ENCODE results near the gene PPTC7. TPM values are rescaled to one million over a fixed set of nuclear protein-coding genes. Genes with fewer than 3 reads are reported as not detected.
A peak's percentile ranks its signal among the peaks of the same experiment; 100 is the strongest.
"Not testable (repeated sequence)": the region's sequence is repeated elsewhere in the genome, so short reads cannot be mapped to it uniquely, and the experiment has no call there.

Gene PPTC7
- total RNA-seq, 4 donors from 2014 or later = 27.6 to 85.8 (median 58.4) TPM

GRCh38 chr12:110575326-110575725, 7.8 kb downstream of the PPTC7 start:
- Histone ChIP-seq H3K27ac (peak overlapping the region; percentile 91 to 98 (median 94)), H3K27me3 (no peaks in the 10 kb centered on the region), H3K4me3 (no peak overlapping the region), H3K4me1 (peaks cover 76 to 79% of the 10 kb centered on the region in 2 donors), H3K36me3 (no peaks in the 10 kb centered on the region), H3K9me3 (peaks cover 0 to 5% (median 2%) of the 10 kb centered on the region in 3 donors)
- intact Hi-C loops (cut with DNase I; ENCODE audit: low total_unique reads) = no loop called here
- in situ Hi-C loops (cut with MboI; ENCODE audit: low sequenced_read_pairs in 4 of 4) = no loop called here
- DNase-seq (no peak), ATAC-seq (peak in 1 of 2 donors; percentile 60)
- TF ChIP-seq POLR2A (IDR thresholded peaks at IDR 0.05) (no peak), CTCF (IDR thresholded peaks at IDR 0.05 in 4 of 5, conservative IDR thresholded peaks at IDR 0.05 in 1 of 5) (no peak)

GRCh38 chr12:110574717-110575230, 8.3 kb downstream of the PPTC7 start:
- DNase-seq; in situ Hi-C loops (cut with MboI; ENCODE audit: low sequenced_read_pairs in 4 of 4); H3K36me3 ChIP-seq; H3K27me3 ChIP-seq; H3K9me3 ChIP-seq; intact Hi-C loops (cut with DNase I; ENCODE audit: low total_unique reads); H3K4me3 ChIP-seq; ATAC-seq: not testable (repeated sequence)
- Histone ChIP-seq H3K27ac (peak overlapping the region; percentile 91 to 98 (median 94)), H3K4me1 (peaks cover 70 to 74% of the 10 kb centered on the region in 2 donors)

GRCh38 chr12:110574044-110574443, 9.1 kb downstream of the PPTC7 start:
- TF ChIP-seq CTCF (IDR thresholded peaks at IDR 0.05 in 4 of 5, conservative IDR thresholded peaks at IDR 0.05 in 1 of 5) (no peak), POLR2A (IDR thresholded peaks at IDR 0.05) (no peak)
- peak overlapping the region; percentile 91 to 98 (median 94) for H3K27ac ChIP-seq
- no peaks in the 10 kb centered on the region for H3K27me3 ChIP-seq
- DNase-seq (no peak), ATAC-seq (no peak)
- H3K4me3 ChIP-seq = no peak overlapping the region
- peaks cover 0 to 5% (median 2%) of the 10 kb centered on the region in 3 donors for H3K9me3 ChIP-seq
- no peaks in the 10 kb centered on the region for H3K36me3 ChIP-seq
- peaks cover 64 to 71% of the 10 kb centered on the region in 2 donors for H3K4me1 ChIP-seq
- intact Hi-C loops (cut with DNase I; ENCODE audit: low total_unique reads) = no loop called here
- in situ Hi-C loops (cut with MboI; ENCODE audit: low sequenced_read_pairs in 4 of 4) = no loop called here

GRCh38 chr12:110570798-110571197, 12.3 kb downstream of the PPTC7 start:
- intact Hi-C loops (cut with DNase I; ENCODE audit: low total_unique reads); H3K27ac ChIP-seq; DNase-seq; in situ Hi-C loops (cut with MboI; ENCODE audit: low sequenced_read_pairs in 4 of 4); H3K27me3 ChIP-seq; H3K4me3 ChIP-seq; H3K36me3 ChIP-seq; H3K9me3 ChIP-seq; ATAC-seq: not testable (repeated sequence)
- peaks cover 60 to 69% of the 10 kb centered on the region in 2 donors for H3K4me1 ChIP-seq

GRCh38 chr12:110569838-110570237, 13.3 kb downstream of the PPTC7 start:
- H3K27me3 ChIP-seq; H3K4me3 ChIP-seq; H3K36me3 ChIP-seq; in situ Hi-C loops (cut with MboI; ENCODE audit: low sequenced_read_pairs in 4 of 4); DNase-seq; intact Hi-C loops (cut with DNase I; ENCODE audit: low total_unique reads); ATAC-seq; H3K9me3 ChIP-seq: not testable (repeated sequence)
- Histone ChIP-seq H3K4me1 (peaks cover 58 to 67% of the 10 kb centered on the region in 2 donors), H3K27ac (peak overlapping the region; percentile 23 to 95 (median 72))

GRCh38 chr12:110568752-110569151, 14.4 kb downstream of the PPTC7 start:
- in situ Hi-C loops (cut with MboI; ENCODE audit: low sequenced_read_pairs in 4 of 4) (no loop called here), intact Hi-C loops (cut with DNase I; ENCODE audit: low total_unique reads) (no loop called here)
- no peak overlapping the region for H3K4me3 ChIP-seq
- no peak for TF ChIP-seq CTCF (IDR thresholded peaks at IDR 0.05 in 4 of 5, conservative IDR thresholded peaks at IDR 0.05 in 1 of 5)
- TF ChIP-seq POLR2A (IDR thresholded peaks at IDR 0.05) = no peak
- ATAC-seq (no peak), DNase-seq (no peak)
- peaks cover 0 to 5% (median 2%) of the 10 kb centered on the region in 3 donors for H3K9me3 ChIP-seq
- H3K27me3 ChIP-seq = no peaks in the 10 kb centered on the region
- H3K27ac ChIP-seq = peak overlapping the region in 3 of 4 donors; percentile 55 to 95 (median 89)
- H3K4me1 ChIP-seq = peaks cover 60 to 65% of the 10 kb centered on the region in 2 donors
- no peaks in the 10 kb centered on the region for H3K36me3 ChIP-seq
